H1 (cell line): Measurements from ENCODE around the gene OBSL1. TPM values are rescaled to one million over a fixed set of nuclear protein-coding genes. Genes with fewer than 3 reads are reported as not detected.

Source experiments
- CTCF ChIA-PET: fragments of 300-600 bp; sonication (Branson Sonifier 250); formaldehyde crosslinking; loops from one replicate; lab custom pipeline; 2021; ENCODE audit not compliant: partially characterized antibody; lab: Charles Lee
- POLR2A ChIA-PET: fragments of 300-600 bp; sonication (Branson Sonifier 250); formaldehyde crosslinking; loops from one replicate; lab custom pipeline; 2021; ENCODE audit warnings: inconsistent platforms; ENCODE audit not compliant: partially characterized antibody; lab: Charles Lee
- DNase-seq, 2 experiments: peaks; one replicate each; pipeline versions ENCODE4 v3.0.0 to v3.0.0-alpha.2; 2010 to 2022; ENCODE audit warnings: low spot score in 2 of 2, low read depth in 1 of 2, mixed read lengths in 1 of 2
- FAIRE-seq: peaks from 2 replicates; lab custom pipeline; 2011; peaks lifted over from hg19 to GRCh38; lab: Jason Lieb, UNC
- H2AFZ ChIP-seq: 2 replicates; pipeline ENCODE4 v1.8.1; 2012; ENCODE audit warnings: low read length, inconsistent platforms
- H2AK5ac ChIP-seq: 2 replicates; pipeline ENCODE4 v1.6.1; 2013; ENCODE audit warnings: low read depth, low read length
- H2BK120ac ChIP-seq: replicated peaks from 2 replicates; pipeline ENCODE3; 2013; ENCODE audit warnings: low read depth, low read length, inconsistent platforms
- H2BK12ac ChIP-seq: 2 replicates; pipeline ENCODE4 v1.6.1; 2013; ENCODE audit warnings: low read depth, low read length
- H2BK15ac ChIP-seq: 2 replicates; pipeline ENCODE4 v1.6.1; 2013; ENCODE audit warnings: low read length
- H2BK20ac ChIP-seq: 2 replicates; pipeline ENCODE4 v1.6.1; 2013; ENCODE audit warnings: low read length
- H2BK5ac ChIP-seq: 2 replicates; pipeline ENCODE4 v1.6.1; 2013; ENCODE audit warnings: low read depth, low read length
- H3K14ac ChIP-seq: 2 replicates; pipeline ENCODE4 v1.6.1; 2013; ENCODE audit warnings: inconsistent platforms; ENCODE audit not compliant: insufficient read length
- H3K18ac ChIP-seq: 2 replicates; pipeline ENCODE4 v1.6.1; 2013; ENCODE audit warnings: low read length; ENCODE audit errors: extremely low read depth
- H3K23ac ChIP-seq: 2 replicates; pipeline ENCODE4 v1.6.1; 2013; ENCODE audit warnings: inconsistent platforms; ENCODE audit not compliant: insufficient read length
- H3K23me2 ChIP-seq: 2 replicates; pipeline ENCODE4 v1.6.1; 2013; ENCODE audit warnings: low read depth, low read length
- H3K27ac ChIP-seq: 2 replicates; pipeline ENCODE4 v1.6.1; 2011; ENCODE audit warnings: low read depth, low read length, inconsistent platforms
- H3K27me3 ChIP-seq, 4 experiments: replicated peaks in 1 of 4; 1 replicate in 1 of 4; 2 replicates in 3 of 4; pipeline versions ENCODE4 v1.6.1 to v1.8.1; 2011 to 2013; ENCODE audit warnings: low read length in 3 of 4, mild to moderate bottlenecking in 3 of 4, inconsistent platforms in 2 of 4, mixed read lengths in 2 of 4, moderate library complexity in 1 of 4; ENCODE audit not compliant: control insufficient read depth in 3 of 4, insufficient read depth in 3 of 4; ENCODE audit errors: extremely low read depth in 1 of 4
- H3K36me3 ChIP-seq, 4 experiments: 2 replicates each; pipeline versions ENCODE4 v1.6.1 to v1.8.1; 2011 to 2013; ENCODE audit warnings: mild to moderate bottlenecking in 4 of 4, low read length in 3 of 4, moderate library complexity in 2 of 4, control low read depth in 1 of 4, inconsistent platforms in 1 of 4; ENCODE audit not compliant: insufficient read depth in 4 of 4, control insufficient read depth in 2 of 4
- H3K4ac ChIP-seq: replicated peaks from 2 replicates; pipeline ENCODE3; 2013; ENCODE audit warnings: low read length, low read depth, mixed read lengths, inconsistent platforms; ENCODE audit not compliant: insufficient read length
- H3K4me1 ChIP-seq, 4 experiments: replicated peaks in 1 of 4; 1 replicate in 1 of 4; 2 replicates in 3 of 4; pipeline versions ENCODE4 v1.6.1 to v1.8.1; 2011 to 2013; ENCODE audit warnings: low read length in 3 of 4, inconsistent platforms in 2 of 4, mixed read lengths in 1 of 4; ENCODE audit not compliant: insufficient read depth in 4 of 4, control insufficient read depth in 3 of 4
- H3K4me2 ChIP-seq, 2 experiments: 2 replicates each; pipeline versions ENCODE4 v1.6.1 to v1.8.1; 2011 to 2013; ENCODE audit warnings: low read depth in 2 of 2, low read length in 2 of 2, control low read depth in 1 of 2, inconsistent platforms in 1 of 2, mild to moderate bottlenecking in 1 of 2; ENCODE audit not compliant: insufficient read depth in 1 of 2
- H3K4me3 ChIP-seq, 4 experiments: fragments of 200-600, 300-600 bp in 1 of 4; sonication (generic), shearing (Covaris generic), sonication (Bioruptor Twin) in 1 of 4; 2 replicates each; pipeline versions ENCODE4 v1.5.1 to v1.8.1; 2011 to 2016; ENCODE audit warnings: low read length in 4 of 4, low read depth in 3 of 4, control low read depth in 2 of 4, inconsistent platforms in 2 of 4, mild to moderate bottlenecking in 2 of 4, mixed read lengths in 1 of 4, moderate library complexity in 1 of 4; ENCODE audit not compliant: insufficient read depth in 2 of 4; ENCODE audit errors: extremely low read depth in 1 of 4
- H3K56ac ChIP-seq: replicated peaks from 2 replicates; pipeline ENCODE3; 2013; ENCODE audit warnings: low read depth, mild to moderate bottlenecking, mixed read lengths, low read length, inconsistent platforms; ENCODE audit not compliant: insufficient read length
- H3K79me1 ChIP-seq: 2 replicates; pipeline ENCODE4 v1.6.1; 2013; ENCODE audit warnings: low read depth, low read length, control low read depth
- H3K79me2 ChIP-seq, 2 experiments: 2 replicates each; pipeline versions ENCODE4 v1.6.1 to v1.8.1; 2012 to 2013; ENCODE audit warnings: low read length in 2 of 2, mild to moderate bottlenecking in 2 of 2, inconsistent platforms in 1 of 2; ENCODE audit not compliant: insufficient read depth in 2 of 2, control insufficient read depth in 1 of 2
- H3K9ac ChIP-seq, 4 experiments: replicated peaks in 1 of 4; 1 replicate in 1 of 4; 2 replicates in 3 of 4; pipeline versions ENCODE4 v1.6.1 to v1.8.1; 2011 to 2013; ENCODE audit warnings: low read depth in 3 of 4, low read length in 3 of 4, control low read depth in 2 of 4, mild to moderate bottlenecking in 2 of 4, moderate library complexity in 2 of 4, inconsistent platforms in 1 of 4; ENCODE audit errors: extremely low read depth in 1 of 4
- H3K9me3 ChIP-seq, 2 experiments: 2 replicates each; pipeline versions ENCODE4 v1.6.1 to v1.8.1; 2012 to 2013; ENCODE audit warnings: mild to moderate bottlenecking in 2 of 2, moderate library complexity in 2 of 2, control low read depth in 1 of 2, inconsistent platforms in 1 of 2, low read depth in 1 of 2, low read length in 1 of 2, mixed read lengths in 1 of 2; ENCODE audit not compliant: insufficient read depth in 2 of 2
- H4K20me1 ChIP-seq, 2 experiments: replicated peaks in 1 of 2; 2 replicates each; pipeline versions ENCODE3 to v1.8.1; 2011 to 2013; ENCODE audit warnings: inconsistent platforms in 2 of 2, low read length in 2 of 2, mild to moderate bottlenecking in 1 of 2; ENCODE audit not compliant: insufficient read depth in 2 of 2, control insufficient read depth in 1 of 2
- H4K5ac ChIP-seq: 2 replicates; pipeline ENCODE4 v1.6.1; 2013; ENCODE audit warnings: low read length, low read depth, mixed read lengths, inconsistent platforms; ENCODE audit not compliant: insufficient read length
- H4K8ac ChIP-seq: 2 replicates; pipeline ENCODE4 v1.8.0; 2013; ENCODE audit warnings: mild to moderate bottlenecking, moderate library complexity, low read length, inconsistent platforms; ENCODE audit not compliant: insufficient read depth; ENCODE audit errors: extremely low read depth
- H4K91ac ChIP-seq: replicated peaks from 2 replicates; pipeline ENCODE3; 2013; ENCODE audit warnings: low read length, mixed read lengths, inconsistent platforms; ENCODE audit not compliant: insufficient read length
- E2F6 ChIP-seq: IDR thresholded peaks from 2 replicates; pipeline ENCODE4 v1.6.1; 2012; ENCODE audit warnings: inconsistent platforms
- WGBS, 2 experiments: shearing (Covaris generic) in 1 of 2; methylation state at CpG; one replicate each; pipeline versions ENCODE4 v1.1.6 to v1.1.7; 2013 to 2015; ENCODE audit warnings: low lambda C conversion rate in 2 of 2, mixed read lengths in 2 of 2, inconsistent platforms in 1 of 2, low coverage in 1 of 2, missing lambda C conversion rate in 1 of 2; ENCODE audit not compliant: insufficient replicate concordance in 2 of 2, insufficient coverage in 1 of 2, insufficient read length in 1 of 2; ENCODE audit errors: extremely low coverage in 1 of 2, missing lambda C conversion rate in 1 of 2; 5-methylcytosine and 5-hydroxymethylcytosine counted together
- polyA plus RNA-seq, 7 experiments: library from polyadenylated mRNA; depleted of rRNA in 3 of 7; stranded (reverse) in 5 of 7; unstranded in 2 of 7; fragments of >200 nt in 5 of 7; fragments of 200-250 nt in 2 of 7; gene quantifications; 1 replicate in 5 of 7; 2 replicates in 1 of 7; 4 replicates in 1 of 7; pipeline versions ENCODE4 v1.2.1 to v1.2.3, GENCODE V29; 2011 to 2013; ENCODE audit warnings: missing spikeins in 2 of 7, mixed read lengths in 2 of 7
- total RNA-seq: library from RNA; stranded (reverse); fragmentation: NEBNext Ultra II Directional; extraction: Animal tissue kit (Norgen Biotek cat#: 25700); gene quantifications from 2 replicates; pipeline ENCODE4 v1.2.1, GENCODE V29; 2021

The OBSL1 gene
- total and polyA plus RNA-seq, 2 of the 8 experiments (the other 6 are each of a cell fraction or from before 2014, with no cell fraction given): 116 to 127 TPM

- Histone ChIP-seq H4K91ac (no peak overlapping the region), H3K27me3 (peaks cover 0 to 15% (median 13%) of the 10 kb centered on the region in 4 experiments; a peak in 6 of 7 replicates), H2BK20ac (no peak overlapping the region), H3K4ac (no peak overlapping the region), H4K5ac (no peak overlapping the region), H3K79me2 (no peaks in the 10 kb centered on the region), H3K23ac (no peak overlapping the region), H3K9ac (peak overlapping the region in 2 of 4 experiments; percentile 57 to 60; a peak in 3 of 7 replicates), H3K9me3 (no peaks in the 10 kb centered on the region), H2BK120ac (no peak overlapping the region), H4K8ac (peak overlapping the region; percentile 65; the same call in 1 of the 2 replicates), H3K27ac (no peak overlapping the region; the same call in 1 of the 2 replicates), H3K56ac (peak overlapping the region; percentile 89), H2AK5ac (no peak overlapping the region), H2BK15ac (no peak overlapping the region), H2BK12ac (peak overlapping the region; percentile 68; the same call in 1 of the 2 replicates), H3K14ac (no peak overlapping the region), H3K79me1 (peaks cover 2% of the 10 kb centered on the region; the same call in 1 of the 2 replicates), H2AFZ (no peak overlapping the region; the same call in 1 of the 2 replicates), H3K23me2 (peaks cover 17% of the 10 kb centered on the region; the same call in 1 of the 2 replicates), H3K4me3 (peak overlapping the region; percentile 58 to 77 (median 68)), H3K36me3 (peaks cover 0 to 6% (median 0%) of the 10 kb centered on the region in 4 experiments; a peak in 3 of 8 replicates), H3K4me1 (peaks cover 0 to 15% (median 8%) of the 10 kb centered on the region in 4 experiments; a peak in 6 of 7 replicates), H3K18ac (peak overlapping the region; percentile 87), H2BK5ac (peak overlapping the region; percentile 75; the same call in 1 of the 2 replicates), H4K20me1 (peaks cover 0 to 11% of the 10 kb centered on the region in 2 experiments), H3K4me2 (peak overlapping the region; percentile 90 to 95)
- 2% methylated on average over 37 of the region's 99 CpGs; no CpG with 5 or more reads in 1 of the 2 experiments for WGBS, 2 experiments
- ChIA-PET POLR2A (interaction anchor here (0.7 to 17.5 kb wide), 13 partner anchors 8 to 133 kb away, joined by 3 to 293 read pairs (median 4); partner anchors contain the start of genes CHPF, INHA, OBSL1 and STK11IP), CTCF (interaction anchor here (0.6 to 19.7 kb wide), 10 partner anchors 7 to 175 kb away, joined by 3 to 293 read pairs (median 4); partner anchors contain the start of genes CHPF, OBSL1 and TMEM198)
- DNase-seq (peak in 1 of 2 experiments; percentile 100), FAIRE-seq (no peak)
- peak; percentile 78 for TF ChIP-seq E2F6
Observed at GRCh38 chr2:219552382-219553167, 18.8 kb downstream of the OBSL1 start.
